HT1080 (cell line): Measurements from ENCODE around the gene DCAF12L1. TPM values are rescaled to one million over a fixed set of nuclear protein-coding genes. Genes with fewer than 3 reads are reported as not detected.

Experiments used
- DNase-seq: peaks from one replicate; pipeline ENCODE4 v3.0.0-alpha.2; 2015; ENCODE audit warnings: low read depth
- polyA plus RNA-seq, 2 experiments: library from polyadenylated mRNA; depleted of rRNA; stranded (reverse); fragments of >200 nt; gene quantifications; 2 replicates each; pipeline ENCODE4 v1.2.3, GENCODE V29; 2015
- small RNA-seq: library from RNA; depleted of rRNA; stranded (forward); fragments of <200 nt; gene quantifications from one replicate; pipeline ENCODE3, GENCODE V24; 2014
- total RNA-seq: library from RNA; depleted of rRNA; stranded (reverse); fragments of >200 nt; shearing (Covaris generic); gene quantifications from 2 replicates; pipeline ENCODE4 v1.2.3, GENCODE V29; 2014; rRNA removed

Gene DCAF12L1
- not detected in 2 replicates for total RNA-seq
- polyA plus RNA-seq (2015; cell fraction: cytosol; rRNA removed): not detected in 2 replicates
- not detected in 2 replicates for polyA plus RNA-seq (2015; cell fraction: nucleus; rRNA removed)

DNA sequence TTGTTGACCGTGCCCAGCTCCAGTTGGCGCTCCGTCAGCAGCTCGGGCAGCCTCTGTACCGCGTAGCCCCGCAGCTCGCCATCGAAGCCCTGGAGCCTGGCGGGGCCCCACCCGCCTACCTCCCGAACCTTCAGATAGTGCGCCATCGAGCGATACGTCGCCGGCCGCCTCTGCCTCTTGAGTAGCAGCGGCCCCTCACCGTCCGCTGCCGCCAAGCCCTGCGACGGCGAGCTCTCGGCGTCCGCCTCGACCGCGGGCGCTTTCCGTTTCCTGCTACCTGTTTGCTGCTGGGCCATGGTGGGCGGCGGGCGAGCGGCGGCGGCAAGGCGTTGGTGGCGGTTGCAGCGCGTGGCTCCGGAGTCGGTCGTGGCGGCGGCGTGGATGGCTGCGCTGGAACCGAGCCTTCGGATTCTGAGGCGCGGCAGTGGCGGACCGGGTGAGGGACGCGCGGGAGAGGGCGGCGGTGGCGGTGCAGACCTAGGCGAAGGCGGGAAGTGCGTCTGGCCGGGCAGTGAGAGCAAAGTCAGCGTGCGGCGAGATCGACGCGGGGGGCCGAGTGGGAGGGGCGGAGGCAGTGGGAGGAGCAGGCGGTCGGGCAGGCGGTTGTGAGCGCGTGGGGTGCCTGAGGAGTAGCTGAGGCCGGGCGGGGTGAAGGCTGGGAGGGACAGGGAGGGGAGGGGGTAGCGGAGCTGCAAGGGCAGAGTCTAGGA, at the start of gene DCAF12L1:
Gene DCAF12L1, minus strand, starts transcription at position 502 of the 710 bp plus-strand sequence. Its CDS starts 206 bp downstream, at position 296.
- no peak for DNase-seq

DNA sequence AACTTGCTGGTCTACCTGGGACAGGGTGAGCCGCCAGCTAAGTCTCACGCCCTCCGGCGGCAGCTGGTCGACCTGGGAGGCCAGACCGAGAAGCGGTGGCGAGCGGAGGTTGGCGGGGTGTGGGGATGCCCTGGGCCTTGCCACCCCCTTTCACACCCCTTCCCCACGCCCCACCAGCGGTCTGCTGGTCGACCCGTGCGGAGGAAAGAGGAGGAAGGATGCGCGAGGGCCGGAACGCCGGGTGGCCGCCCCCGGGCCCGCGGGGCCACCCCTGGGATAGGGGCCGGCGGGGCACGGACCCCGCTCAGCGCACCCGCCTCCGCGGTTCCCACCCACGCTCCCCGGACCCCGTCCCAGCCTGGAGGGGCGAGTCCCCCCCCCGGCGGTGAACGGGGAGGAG, 28.3 kb upstream of the DCAF12L1 start:
- DNase-seq: no peak

- DNase-seq: no peak
Observed at GRCh38 chrX:126575911-126576310, 23.3 kb upstream of the DCAF12L1 start.

GRCh38 chrX:126557151-126557550, 4.5 kb upstream of the DCAF12L1 start:
- peak; percentile 52 for DNase-seq

GRCh38 chrX:126551725-126552312, 795 bp downstream of the DCAF12L1 start:
- DNase-seq: no peak

GRCh38 chrX:126551306-126551705, 1.3 kb downstream of the DCAF12L1 start:
- no peak for DNase-seq

DNA sequence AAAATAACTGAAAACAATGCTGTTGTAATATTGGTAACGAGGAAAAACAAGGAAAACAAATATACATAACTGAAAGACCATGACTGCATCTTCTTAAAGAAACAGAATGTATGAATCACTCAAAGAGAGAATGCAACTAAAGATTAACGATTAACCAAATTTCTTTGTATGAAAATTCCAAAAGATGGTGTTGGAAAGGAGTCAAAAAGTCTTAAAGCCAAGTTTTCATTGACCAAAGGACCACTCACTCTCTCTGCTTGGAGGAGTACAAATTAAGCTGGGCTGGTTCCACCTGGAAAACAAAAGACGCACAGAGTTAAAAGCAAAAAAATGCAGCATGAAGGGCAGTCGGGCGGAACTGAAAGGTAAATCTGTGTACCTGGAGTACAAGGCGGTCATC, 1.8 kb downstream of the DCAF12L1 start:
- DNase-seq: no peak

GRCh38 chrX:126509923-126510322, 42.7 kb downstream of the DCAF12L1 start:
- DNase-seq: no peak

Small RNAs within 50 kb of the gene (small RNA-seq; reads per million reads assigned to genes)
- not detected for gene Z69908.1
